MM.1S (cell line): Measurements from ENCODE around the gene MAGI3.

Source experiments
- DNase-seq: peaks from one replicate; pipeline ENCODE4 v3.0.0-alpha.2; 2015
- H2AFZ ChIP-seq: fragments of 300-600 bp; sonication (generic); 2 replicates; pipeline ENCODE4 v1.6.0; 2016; ENCODE audit warnings: antibody characterized with exemption, low read length
- H3F3A ChIP-seq: fragments of 300-600 bp; sonication (generic); 2 replicates; pipeline ENCODE4 v1.6.1; 2016; ENCODE audit warnings: mild to moderate bottlenecking, antibody characterized with exemption, low read length, moderate library complexity, mixed read lengths; ENCODE audit not compliant: insufficient read depth
- H3K27ac ChIP-seq: fragments of 300-600 bp; sonication (generic); 2 replicates; pipeline ENCODE4 v1.5.1; 2016; ENCODE audit warnings: mild to moderate bottlenecking, low read length
- H3K27me3 ChIP-seq: fragments of 300-600 bp; sonication (generic); replicated peaks from 2 replicates; pipeline ENCODE4 v1.6.0; 2016; ENCODE audit warnings: low read length; ENCODE audit not compliant: insufficient read depth
- H3K36me3 ChIP-seq: fragments of 300-600 bp; sonication (generic); replicated peaks from 2 replicates; pipeline ENCODE4 v1.6.1; 2016; ENCODE audit warnings: mild to moderate bottlenecking, low read length, mixed read lengths; ENCODE audit not compliant: insufficient read depth
- H3K4me1 ChIP-seq: fragments of 300-600 bp; sonication (generic); 2 replicates; pipeline ENCODE4 v1.6.1; 2016; ENCODE audit warnings: low read length, mixed read lengths
- H3K4me2 ChIP-seq: fragments of 300-600 bp; sonication (generic); 2 replicates; pipeline ENCODE4 v1.6.0; 2016; ENCODE audit warnings: low read depth, low read length
- H3K4me3 ChIP-seq: fragments of 300-600 bp; sonication (generic); 2 replicates; pipeline ENCODE4 v1.5.1; 2016; ENCODE audit warnings: low read length, mixed read lengths
- H3K79me2 ChIP-seq: fragments of 300-600 bp; sonication (generic); 2 replicates; pipeline ENCODE4 v1.6.1; 2016; ENCODE audit warnings: mixed run types, low read length, mixed read lengths
- H3K9ac ChIP-seq: fragments of 300-600 bp; sonication (generic); 2 replicates; pipeline ENCODE4 v1.6.1; 2016; ENCODE audit warnings: low read length, mixed read lengths
- H3K9me2 ChIP-seq: fragments of 300-600 bp; sonication (generic); replicated peaks from 2 replicates; pipeline ENCODE4 v1.6.1; 2016; ENCODE audit warnings: mild to moderate bottlenecking, low read length, mixed read lengths; ENCODE audit not compliant: insufficient read depth
- H3K9me3 ChIP-seq: fragments of 300-600 bp; sonication (generic); replicated peaks from 2 replicates; pipeline ENCODE4 v1.6.1; 2016; ENCODE audit warnings: mild to moderate bottlenecking, low read length, mixed read lengths; ENCODE audit not compliant: insufficient read depth
- H4K20me1 ChIP-seq: fragments of 300-600 bp; sonication (generic); 2 replicates; pipeline ENCODE4 v1.6.1; 2016; ENCODE audit warnings: mild to moderate bottlenecking, low read length, moderate library complexity, mixed read lengths; ENCODE audit not compliant: insufficient read depth
- EZH2 ChIP-seq: fragments of 300-600 bp; sonication (generic); optimal IDR thresholded peaks from 2 replicates; pipeline ENCODE3; 2017; ENCODE audit warnings: low read depth, mild to moderate bottlenecking, antibody characterized with exemption, low read length, mixed read lengths
- EZH2phosphoT487 ChIP-seq: fragments of 300-600 bp; sonication (generic); IDR thresholded peaks from 2 replicates; pipeline ENCODE4 v1.6.1; 2018; ENCODE audit warnings: antibody characterized with exemption, low read length
- TF ChIP-seq, protein P1 (sequence below): fragments of 300-600 bp; sonication (generic); IDR thresholded peaks from 2 replicates; pipeline ENCODE4 v1.5.1; 2016; ENCODE audit warnings: antibody characterized with exemption, low read length, mixed read lengths

MAGI3 gene

DNA sequence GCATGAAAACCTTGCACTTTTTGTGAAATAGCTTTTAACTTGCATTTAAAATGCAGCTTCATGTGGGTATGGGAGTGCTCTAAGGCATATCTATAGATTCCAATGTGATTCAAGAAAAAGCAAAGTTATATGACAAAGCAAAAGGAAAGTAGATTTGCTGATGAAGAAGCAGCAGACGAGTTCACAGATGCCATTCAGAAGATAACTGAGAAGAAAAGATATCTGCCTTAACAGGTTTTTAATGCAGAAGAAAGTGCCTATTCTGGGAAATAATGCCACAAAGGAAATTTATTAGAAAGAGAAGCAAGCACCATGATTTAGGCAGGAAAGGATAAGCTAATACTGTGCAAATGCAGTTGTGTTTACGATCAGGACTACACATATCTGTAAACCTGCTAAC is 300.9 kb downstream of the MAGI3 start:
- Histone ChIP-seq H3K4me3 (no peak overlapping the region), H3K4me2 (no peak overlapping the region), H3K9ac (no peak overlapping the region), H3F3A (no peaks in the 10 kb centered on the region), H4K20me1 (no peaks in the 10 kb centered on the region), H3K4me1 (no peaks in the 10 kb centered on the region), H3K27me3 (no peaks in the 10 kb centered on the region), H3K9me3 (no peaks in the 10 kb centered on the region), H3K36me3 (no peaks in the 10 kb centered on the region), H3K9me2 (no peaks in the 10 kb centered on the region), H3K27ac (no peak overlapping the region), H2AFZ (no peak overlapping the region), H3K79me2 (no peaks in the 10 kb centered on the region)
- DNase-seq, result no peak
- TF ChIP-seq EZH2phosphoT487, result no peak
- TF ChIP-seq, protein P1, sequence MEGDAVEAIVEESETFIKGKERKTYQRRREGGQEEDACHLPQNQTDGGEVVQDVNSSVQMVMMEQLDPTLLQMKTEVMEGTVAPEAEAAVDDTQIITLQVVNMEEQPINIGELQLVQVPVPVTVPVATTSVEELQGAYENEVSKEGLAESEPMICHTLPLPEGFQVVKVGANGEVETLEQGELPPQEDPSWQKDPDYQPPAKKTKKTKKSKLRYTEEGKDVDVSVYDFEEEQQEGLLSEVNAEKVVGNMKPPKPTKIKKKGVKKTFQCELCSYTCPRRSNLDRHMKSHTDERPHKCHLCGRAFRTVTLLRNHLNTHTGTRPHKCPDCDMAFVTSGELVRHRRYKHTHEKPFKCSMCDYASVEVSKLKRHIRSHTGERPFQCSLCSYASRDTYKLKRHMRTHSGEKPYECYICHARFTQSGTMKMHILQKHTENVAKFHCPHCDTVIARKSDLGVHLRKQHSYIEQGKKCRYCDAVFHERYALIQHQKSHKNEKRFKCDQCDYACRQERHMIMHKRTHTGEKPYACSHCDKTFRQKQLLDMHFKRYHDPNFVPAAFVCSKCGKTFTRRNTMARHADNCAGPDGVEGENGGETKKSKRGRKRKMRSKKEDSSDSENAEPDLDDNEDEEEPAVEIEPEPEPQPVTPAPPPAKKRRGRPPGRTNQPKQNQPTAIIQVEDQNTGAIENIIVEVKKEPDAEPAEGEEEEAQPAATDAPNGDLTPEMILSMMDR, result no peak
- TF ChIP-seq EZH2, result no peak

DNA sequence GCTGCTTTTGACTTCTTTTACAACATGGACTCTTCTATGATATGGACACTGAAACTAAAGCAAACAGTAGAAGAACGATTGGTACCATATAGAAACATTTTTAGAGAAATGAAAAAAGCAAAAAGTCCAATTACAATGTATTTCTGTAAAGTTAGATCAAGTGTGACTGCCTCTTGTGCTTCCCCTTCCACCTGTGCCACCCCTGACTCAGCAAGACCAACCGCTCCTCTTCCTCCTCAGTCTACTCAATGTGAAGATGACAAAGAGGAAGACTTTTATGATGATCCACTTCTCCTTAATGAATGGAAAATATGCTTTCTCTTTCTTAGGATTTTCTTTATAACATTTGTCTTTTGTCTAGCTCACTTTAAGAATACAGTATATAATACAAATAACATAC is 302.0 kb downstream of the MAGI3 start:
- Histone ChIP-seq H3K27me3 (no peaks in the 10 kb centered on the region), H3K4me1 (no peaks in the 10 kb centered on the region), H3K36me3 (no peaks in the 10 kb centered on the region), H3K79me2 (no peaks in the 10 kb centered on the region), H2AFZ (no peak overlapping the region), H3K9me3 (no peaks in the 10 kb centered on the region), H3K4me3 (no peak overlapping the region), H4K20me1 (no peaks in the 10 kb centered on the region), H3K9ac (no peak overlapping the region), H3F3A (no peaks in the 10 kb centered on the region), H3K27ac (no peak overlapping the region), H3K4me2 (no peak overlapping the region), H3K9me2 (no peaks in the 10 kb centered on the region)
- TF ChIP-seq EZH2phosphoT487, result no peak
- TF ChIP-seq, protein P1, result no peak
- DNase-seq, result no peak

DNA sequence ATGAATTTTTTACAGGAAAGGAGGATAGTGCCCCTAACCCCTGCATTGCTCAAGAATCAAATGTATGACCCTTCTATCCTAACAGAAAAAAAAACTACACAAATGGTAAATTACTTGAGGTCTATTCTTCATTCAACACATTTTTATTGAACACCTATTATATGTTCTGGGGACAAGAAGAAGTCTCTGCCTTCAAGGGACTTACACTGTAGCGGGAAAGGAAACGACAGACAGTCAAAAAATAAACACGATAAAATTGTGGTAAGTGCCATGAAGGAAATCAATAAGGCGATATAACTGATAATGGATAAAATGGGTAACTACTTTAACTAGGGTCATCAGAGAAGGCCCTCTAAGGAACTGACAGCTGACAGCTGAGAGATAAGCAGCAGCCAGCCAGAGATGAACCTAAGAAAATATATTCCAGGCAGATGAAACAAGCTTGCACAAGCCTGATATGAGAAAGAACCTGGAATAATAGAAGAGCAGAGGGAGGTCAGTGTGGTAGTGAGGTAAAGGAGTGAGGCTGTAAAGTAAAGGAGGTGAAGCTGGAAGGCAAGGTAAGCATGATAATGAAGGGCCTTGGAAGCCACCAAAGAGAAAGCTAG is 302.6 kb downstream of the MAGI3 start:
- no peak for DNase-seq
- no peak overlapping the region for H3K4me3 ChIP-seq
- TF ChIP-seq EZH2, result no peak
- TF ChIP-seq EZH2phosphoT487, result no peak
- TF ChIP-seq, protein P1, result no peak
- no peak overlapping the region for H3K27ac ChIP-seq
- no peaks in the 10 kb centered on the region for H3K9me3 ChIP-seq
- no peak overlapping the region for H3K9ac ChIP-seq
- H3K36me3 ChIP-seq, result no peaks in the 10 kb centered on the region
- H3F3A ChIP-seq, result no peaks in the 10 kb centered on the region
- no peaks in the 10 kb centered on the region for H4K20me1 ChIP-seq
- no peak overlapping the region for H2AFZ ChIP-seq
- H3K4me1 ChIP-seq, result no peaks in the 10 kb centered on the region
- H3K9me2 ChIP-seq, result no peaks in the 10 kb centered on the region
- no peaks in the 10 kb centered on the region for H3K27me3 ChIP-seq
- H3K79me2 ChIP-seq, result no peaks in the 10 kb centered on the region
- H3K4me2 ChIP-seq, result no peak overlapping the region
